Measurements from ENCODE around the gene ST3GAL2.

The ST3GAL2 gene

GRCh38 chr16:70438969-70439862 lies at the start of gene ST3GAL2:
Gene ST3GAL2, minus strand, starts transcription at chr16:70439100. Its CDS starts 40,570 bp downstream, at chr16:70398530.
- DNase-seq: peak; percentile 96

GRCh38 chr16:70484867-70485266 lies 46.0 kb upstream of the ST3GAL2 start:
- no peak for DNase-seq

- DNase-seq: no peak
Observed at GRCh38 chr16:70483426-70483825, 44.5 kb upstream of the ST3GAL2 start.

GRCh38 chr16:70482624-70483023 lies 43.7 kb upstream of the ST3GAL2 start:
- no peak for DNase-seq

- no peak for DNase-seq
Observed at GRCh38 chr16:70481929-70482536, 43.1 kb upstream of the ST3GAL2 start.

- DNase-seq: no peak
Observed at GRCh38 chr16:70480127-70481105, 41.5 kb upstream of the ST3GAL2 start.

GRCh38 chr16:70478912-70479341 lies 40.0 kb upstream of the ST3GAL2 start:
- no peak for DNase-seq

- DNase-seq: no peak
Observed at GRCh38 chr16:70478169-70478568, 39.3 kb upstream of the ST3GAL2 start.

- DNase-seq: no peak
Observed at GRCh38 chr16:70476272-70477020, 37.5 kb upstream of the ST3GAL2 start.

- DNase-seq: no peak
Observed at GRCh38 chr16:70475054-70475871, 36.4 kb upstream of the ST3GAL2 start.

- DNase-seq: no peak
Observed at GRCh38 chr16:70474320-70475053, 35.6 kb upstream of the ST3GAL2 start.

- no peak for DNase-seq
Observed at GRCh38 chr16:70473446-70474319, 34.8 kb upstream of the ST3GAL2 start.

- DNase-seq: no peak
Observed at GRCh38 chr16:70472786-70473433, 34.0 kb upstream of the ST3GAL2 start.

- no peak for DNase-seq
Observed at GRCh38 chr16:70470927-70471341, 32.0 kb upstream of the ST3GAL2 start.

GRCh38 chr16:70470141-70470926 lies 31.4 kb upstream of the ST3GAL2 start:
- DNase-seq: no peak

- no peak for DNase-seq
Observed at GRCh38 chr16:70468776-70469525, 30.1 kb upstream of the ST3GAL2 start.

- no peak for DNase-seq
Observed at GRCh38 chr16:70467608-70468007, 28.7 kb upstream of the ST3GAL2 start.

All from CD4-positive, alpha-beta T cell treated with Interleukin-4 for 1 hour (primary cell).